HEK293T (cell line): ENCODE results near the gene RABGAP1L.

ENCODE experiments used
- CTCF ChIA-PET: fragments of 350-600 bp; formaldehyde crosslinking; extraction: SDS; loops from one replicate; lab custom pipeline; 2021; ENCODE audit warnings: antibody characterized with exemption, inconsistent platforms; lab: Yijun Ruan, JAX
- POLR2A ChIA-PET: fragments of 350-600 bp; formaldehyde crosslinking; extraction: SDS; loops from one replicate; lab custom pipeline; 2020; ENCODE audit warnings: antibody characterized with exemption, inconsistent platforms; lab: Yijun Ruan, JAX
- DNase-seq: peaks from one replicate; pipeline ENCODE4 v3.0.0; 2012; ENCODE audit warnings: mixed read lengths; ENCODE audit errors: extremely low spot score
- ARNT ChIP-seq: fragments of 450-650 bp; IDR thresholded peaks from 2 replicates; pipeline ENCODE4 v1.6.1; 2017; ENCODE audit warnings: mild to moderate bottlenecking
- BHLHE40 ChIP-seq: fragments of 450-650 bp; IDR thresholded peaks from 2 replicates; pipeline ENCODE4 v1.6.1; 2016; ENCODE audit warnings: mild to moderate bottlenecking, moderate library complexity, borderline replicate concordance
- CTBP1 ChIP-seq: fragments of 450-650 bp; IDR thresholded peaks from 2 replicates; pipeline ENCODE4 v1.6.1; 2016; ENCODE audit warnings: borderline replicate concordance
- ELF4 ChIP-seq: fragments of 450-650 bp; IDR thresholded peaks from 2 replicates; pipeline ENCODE4 v1.6.1; 2017; ENCODE audit warnings: antibody characterized with exemption
- FOXA1 ChIP-seq: fragments of 450-650 bp; IDR thresholded peaks from 2 replicates; pipeline ENCODE4 v1.6.1; 2016; ENCODE audit warnings: mild to moderate bottlenecking
- FOXK2 ChIP-seq: fragments of 450-650 bp; IDR thresholded peaks from 2 replicates; pipeline ENCODE4 v1.6.1; 2016; ENCODE audit warnings: mild to moderate bottlenecking
- FOXM1 ChIP-seq: fragments of 450-650 bp; IDR thresholded peaks from 2 replicates; pipeline ENCODE4 v1.6.1; 2017; ENCODE audit warnings: mild to moderate bottlenecking, borderline replicate concordance
- HDGF ChIP-seq: fragments of 450-650 bp; IDR thresholded peaks from 2 replicates; pipeline ENCODE4 v1.6.1; 2017; ENCODE audit warnings: antibody characterized with exemption, borderline replicate concordance
- L3MBTL2 ChIP-seq: fragments of 450-650 bp; conservative IDR thresholded peaks from 2 replicates; pipeline ENCODE4 v1.6.1; 2016; ENCODE audit warnings: mild to moderate bottlenecking
- LEF1 ChIP-seq: fragments of 450-650 bp; IDR thresholded peaks from 2 replicates; pipeline ENCODE4 v1.6.1; 2017; ENCODE audit warnings: mild to moderate bottlenecking, borderline replicate concordance
- NFRKB ChIP-seq: fragments of 450-650 bp; IDR thresholded peaks from 2 replicates; pipeline ENCODE4 v1.6.1; 2016; ENCODE audit warnings: mild to moderate bottlenecking, moderate library complexity
- SP1 ChIP-seq: fragments of 450-650 bp; IDR thresholded peaks from 2 replicates; pipeline ENCODE4 v1.6.1; 2017
- SUZ12 ChIP-seq: fragments of 450-650 bp; IDR thresholded peaks from 2 replicates; pipeline ENCODE4 v1.6.1; 2016; ENCODE audit warnings: mild to moderate bottlenecking
- TARDBP ChIP-seq: fragments of 450-650 bp; IDR thresholded peaks from 2 replicates; pipeline ENCODE4 v1.6.1; 2016
- ZNF384 ChIP-seq: fragments of 450-650 bp; IDR thresholded peaks from 2 replicates; pipeline ENCODE4 v1.6.1; 2016
- TF ChIP-seq, protein P1 (sequence below): fragments of 450-650 bp; IDR thresholded peaks from 2 replicates; pipeline ENCODE4 v1.6.1; 2016

The RABGAP1L gene

DNA sequence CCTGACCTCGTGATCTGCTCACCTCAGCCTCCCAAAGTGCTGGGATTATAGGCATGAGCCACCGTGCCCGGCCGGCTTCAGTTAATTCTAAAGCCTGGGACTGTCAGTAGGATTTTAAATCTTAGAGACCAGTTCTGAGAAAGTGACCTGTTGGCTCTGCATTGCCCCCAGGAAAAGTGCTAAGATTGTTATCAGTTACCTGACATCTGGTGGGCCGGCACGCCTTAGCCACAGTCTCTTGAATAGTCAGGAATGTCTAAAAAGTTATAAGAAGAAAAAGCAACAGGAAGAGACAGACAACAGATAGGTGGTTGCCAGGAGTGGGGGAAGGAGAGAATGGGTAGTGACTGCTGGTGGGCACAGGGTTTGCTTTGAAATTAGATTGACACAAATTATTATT lies 35.1 kb downstream of the RABGAP1L start:
- POLR2A ChIA-PET = no interaction called here
- CTCF ChIA-PET = no interaction called here
- TF ChIP-seq BHLHE40 (no peak), SP1 (no peak), ZNF384 (no peak), HDGF (no peak), ELF4 (no peak)
- TF ChIP-seq, protein P1, sequence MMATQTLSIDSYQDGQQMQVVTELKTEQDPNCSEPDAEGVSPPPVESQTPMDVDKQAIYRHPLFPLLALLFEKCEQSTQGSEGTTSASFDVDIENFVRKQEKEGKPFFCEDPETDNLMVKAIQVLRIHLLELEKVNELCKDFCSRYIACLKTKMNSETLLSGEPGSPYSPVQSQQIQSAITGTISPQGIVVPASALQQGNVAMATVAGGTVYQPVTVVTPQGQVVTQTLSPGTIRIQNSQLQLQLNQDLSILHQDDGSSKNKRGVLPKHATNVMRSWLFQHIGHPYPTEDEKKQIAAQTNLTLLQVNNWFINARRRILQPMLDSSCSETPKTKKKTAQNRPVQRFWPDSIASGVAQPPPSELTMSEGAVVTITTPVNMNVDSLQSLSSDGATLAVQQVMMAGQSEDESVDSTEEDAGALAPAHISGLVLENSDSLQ = no peak
- DNase-seq = no peak

DNA sequence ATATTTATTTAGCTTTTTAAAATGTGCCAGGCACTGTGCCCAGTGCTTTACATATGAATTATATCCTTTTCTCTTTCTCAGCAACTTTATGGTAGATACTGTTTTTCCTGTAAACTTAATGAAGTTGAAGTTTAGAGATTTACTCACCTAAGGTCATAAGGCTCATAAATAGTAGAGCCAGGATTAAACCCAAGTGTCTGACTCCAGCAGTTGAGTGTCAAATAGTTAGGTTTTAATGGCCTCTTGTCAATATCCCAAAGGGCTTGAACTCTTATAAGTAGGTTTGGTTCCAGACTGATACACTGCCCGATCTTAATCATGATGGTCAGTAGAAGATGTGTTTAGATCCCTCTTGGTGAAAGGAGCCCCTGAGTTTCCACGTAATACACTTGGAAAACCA lies 37.8 kb downstream of the RABGAP1L start:
- DNase-seq = no peak
- ChIA-PET CTCF (no interaction called here), POLR2A (no interaction called here)
- no peak for TF ChIP-seq HDGF
- TF ChIP-seq SUZ12 = no peak
- no peak for TF ChIP-seq ZNF384
- TF ChIP-seq SP1 = no peak
- no peak for TF ChIP-seq ELF4
- no peak for TF ChIP-seq FOXM1
- TF ChIP-seq FOXA1 = no peak

DNA sequence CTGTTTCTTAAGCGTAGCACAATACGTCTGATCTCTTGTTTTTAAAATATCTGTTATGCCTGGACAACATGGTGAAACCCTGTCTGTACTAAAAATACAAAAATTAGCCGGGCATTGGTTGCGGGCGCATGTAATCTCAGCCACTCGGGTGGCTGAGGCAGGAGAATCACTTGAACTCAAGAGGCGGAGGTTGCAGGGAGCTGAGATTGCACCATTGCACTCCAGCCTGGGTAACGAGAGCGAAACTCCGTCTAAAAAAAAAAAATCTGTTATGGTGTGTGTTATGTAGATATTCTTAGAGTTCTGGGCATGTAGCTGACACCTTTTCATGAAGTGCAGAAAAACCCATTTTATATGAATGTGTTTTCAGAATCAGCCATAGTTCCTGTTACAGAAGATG lies 38.2 kb downstream of the RABGAP1L start:
- ChIA-PET CTCF (no interaction called here), POLR2A (no interaction called here)
- DNase-seq = no peak
- TF ChIP-seq LEF1 (no peak), FOXK2 (no peak), CTBP1 (no peak), ARNT (no peak), ELF4 (no peak), ZNF384 (no peak), SUZ12 (no peak), L3MBTL2 (no peak)

DNA sequence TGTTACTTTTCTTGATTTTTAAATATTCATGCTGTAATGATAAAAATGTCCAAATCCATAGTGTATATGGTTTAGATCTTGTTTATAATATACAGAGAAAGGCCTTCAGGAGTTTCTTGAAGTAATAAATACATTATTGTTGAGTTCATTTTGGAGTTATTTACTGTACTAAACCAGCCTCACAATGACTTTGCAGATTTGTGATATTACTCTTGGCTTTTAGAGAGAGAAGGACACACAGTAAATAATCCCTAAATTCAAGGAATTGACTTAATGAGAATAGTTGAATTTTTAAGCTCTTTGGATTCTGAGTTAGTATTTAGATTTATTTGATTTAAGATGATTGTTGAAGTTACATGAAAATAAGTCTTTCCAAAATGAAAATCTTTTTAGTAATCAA lies 38.9 kb downstream of the RABGAP1L start:
- no peak for TF ChIP-seq BHLHE40
- TF ChIP-seq FOXM1 = no peak
- no peak for TF ChIP-seq FOXA1
- TF ChIP-seq ELF4 = no peak
- TF ChIP-seq NFRKB = no peak
- no peak for TF ChIP-seq SUZ12
- TF ChIP-seq ZNF384 = no peak
- no peak for TF ChIP-seq L3MBTL2
- TF ChIP-seq ARNT = no peak
- no peak for TF ChIP-seq FOXK2
- ChIA-PET POLR2A (no interaction called here), CTCF (no interaction called here)
- DNase-seq = no peak

DNA sequence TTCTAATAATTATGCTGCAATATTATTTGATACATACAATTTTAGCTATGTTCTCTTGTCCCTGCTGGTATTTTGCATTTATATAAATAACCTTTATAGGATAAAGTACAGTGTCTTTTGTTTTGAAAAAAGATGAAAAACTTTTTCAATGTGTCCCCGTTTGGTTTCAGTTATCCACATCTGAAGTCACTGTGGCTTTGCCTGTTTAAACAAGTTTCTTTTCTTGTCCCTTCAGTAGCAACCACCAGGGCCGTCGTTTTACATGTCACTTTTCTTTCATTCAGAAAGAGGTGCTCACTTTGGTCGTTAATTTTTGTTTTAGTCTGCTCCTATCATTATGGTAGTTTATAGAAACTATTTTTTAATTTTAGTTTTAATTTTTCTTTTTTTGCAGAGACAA lies 41.4 kb downstream of the RABGAP1L start:
- ChIA-PET CTCF (no interaction called here), POLR2A (no interaction called here)
- DNase-seq = no peak
- no peak for TF ChIP-seq ELF4
- TF ChIP-seq ARNT = no peak
- no peak for TF ChIP-seq FOXK2

DNA sequence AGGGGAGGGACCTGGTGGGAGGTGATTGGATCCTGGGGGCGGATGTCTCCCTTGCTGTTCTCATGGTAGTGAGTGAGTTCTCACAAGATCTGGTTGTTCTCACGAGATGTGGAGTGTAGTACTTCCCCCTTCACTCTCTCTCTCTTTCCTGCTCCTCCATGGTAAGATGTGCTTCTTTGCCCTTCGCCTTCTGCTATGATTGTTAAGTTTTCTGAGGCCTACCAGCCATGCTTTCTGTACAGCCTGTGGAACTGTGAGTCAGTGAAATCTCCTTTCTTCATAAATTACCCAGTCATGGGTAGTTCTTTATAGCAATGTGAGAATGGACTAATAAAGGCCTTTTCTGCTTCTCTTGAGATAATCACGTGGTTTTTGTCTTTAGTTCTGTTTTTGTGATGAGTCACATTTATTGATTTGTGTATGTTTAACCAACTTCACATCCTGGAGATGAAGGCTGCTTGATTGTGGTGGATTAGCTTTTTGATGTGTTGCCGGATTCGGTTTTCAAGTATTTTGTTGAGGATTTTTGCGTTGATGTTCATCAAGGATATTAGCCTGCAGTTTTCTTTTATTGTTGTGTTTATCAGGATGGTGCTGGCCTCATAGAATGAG lies 45.5 kb downstream of the RABGAP1L start:
- ChIA-PET CTCF (interaction anchor here (1.1 kb wide), 1 partner anchor 13 kb away, joined by 4 read pairs; no protein-coding TSS in a partner anchor), POLR2A (interaction anchor here (1.4 kb wide), 1 partner anchor 819 kb away, joined by 5 read pairs; the partner anchor contains the start of gene MRPS14)
- DNase-seq = no peak
- no peak for TF ChIP-seq CTBP1
- TF ChIP-seq, protein P1 = no peak
- TF ChIP-seq FOXA1 = no peak
- TF ChIP-seq TARDBP = no peak
- TF ChIP-seq BHLHE40 = no peak
- TF ChIP-seq FOXM1 = no peak
- no peak for TF ChIP-seq SUZ12
- TF ChIP-seq SP1 = no peak

DNA sequence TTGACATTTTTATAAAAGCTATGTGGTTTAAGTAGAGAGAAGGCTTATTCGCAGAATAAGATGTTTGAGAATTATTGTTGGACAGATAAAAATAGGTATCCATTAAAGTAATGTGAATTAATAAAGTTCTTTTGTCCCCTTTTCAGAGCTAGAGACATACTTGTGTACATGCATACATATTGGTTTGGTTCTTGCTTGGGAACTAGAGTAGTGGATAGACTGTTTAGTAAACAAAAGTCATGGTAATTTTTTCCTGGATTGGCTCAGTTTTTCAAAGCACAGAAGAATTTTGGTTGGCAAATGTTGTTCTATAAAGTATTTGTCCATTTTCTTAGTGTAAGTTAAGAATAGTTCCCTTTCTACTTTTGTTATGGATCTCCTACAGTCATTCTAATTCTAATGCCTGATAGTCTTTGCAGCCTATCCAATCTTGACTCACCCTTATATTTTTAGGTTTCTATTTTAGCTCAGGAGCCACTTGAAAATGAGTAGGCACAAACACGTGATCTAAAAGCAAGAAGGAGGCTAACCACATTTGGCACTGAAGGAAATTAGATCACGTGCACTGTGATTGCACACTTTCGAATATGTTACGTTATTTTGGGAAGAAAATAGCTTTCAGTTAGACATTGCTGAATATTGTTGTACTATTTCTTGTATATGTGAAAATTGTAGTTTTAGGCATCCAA lies 47.0 kb downstream of the RABGAP1L start:
- CTCF ChIA-PET = no interaction called here
- DNase-seq = no peak
- TF ChIP-seq NFRKB (no peak), SUZ12 (no peak), LEF1 (no peak), ARNT (no peak), FOXM1 (no peak)
- POLR2A ChIA-PET = interaction anchor here (0.7 kb wide), 1 partner anchor 16 kb away, joined by 3 read pairs; no protein-coding TSS in a partner anchor
